Neural cell (in vitro differentiated cells): ENCODE measurements around the gene ERG28.

Experiments used
- CTCF ChIP-seq: fragments of 450-650 bp; IDR thresholded peaks from 2 replicates; pipeline ENCODE4 v1.5.1; 2014; ENCODE audit warnings: antibody characterized with exemption, mild to moderate bottlenecking, moderate library complexity; ENCODE audit not compliant: poor library complexity, severe bottlenecking
- EZH2 ChIP-seq: fragments of 200-600, 300-800 bp; shearing (Covaris generic), sonication (generic); IDR thresholded peaks from 2 replicates; pipeline ENCODE4 v1.6.1; 2014; ENCODE audit warnings: antibody characterized with exemption, low read length, borderline replicate concordance, mild to moderate bottlenecking; ENCODE audit not compliant: insufficient read depth, poor library complexity, severe bottlenecking
- POLR2AphosphoS5 ChIP-seq: IDR thresholded peaks from 2 replicates; pipeline ENCODE4 v1.6.1; 2012
- TAF1 ChIP-seq: IDR thresholded peaks from 2 replicates; pipeline ENCODE4 v1.6.1; 2012; ENCODE audit warnings: low read depth

- no peak for TF ChIP-seq CTCF
- TF ChIP-seq TAF1 = no peak
- no peak for TF ChIP-seq POLR2AphosphoS5
- no peak for TF ChIP-seq EZH2
Observed at GRCh38 chr14:75675265-75675960, 14.7 kb upstream of the ERG28 start.
